HG03469 (cell line): ENCODE results near the gene UBN1.

Experiments
- ATAC-seq: cut with Tn5 transposase; IDR thresholded peaks from one replicate; pipeline ENCODE4 v1.9.1; 2021; ENCODE audit warnings: mild to moderate bottlenecking, moderate library complexity, moderate number of reproducible peaks; ENCODE audit not compliant: unreplicated experiment

Gene UBN1, protein sequence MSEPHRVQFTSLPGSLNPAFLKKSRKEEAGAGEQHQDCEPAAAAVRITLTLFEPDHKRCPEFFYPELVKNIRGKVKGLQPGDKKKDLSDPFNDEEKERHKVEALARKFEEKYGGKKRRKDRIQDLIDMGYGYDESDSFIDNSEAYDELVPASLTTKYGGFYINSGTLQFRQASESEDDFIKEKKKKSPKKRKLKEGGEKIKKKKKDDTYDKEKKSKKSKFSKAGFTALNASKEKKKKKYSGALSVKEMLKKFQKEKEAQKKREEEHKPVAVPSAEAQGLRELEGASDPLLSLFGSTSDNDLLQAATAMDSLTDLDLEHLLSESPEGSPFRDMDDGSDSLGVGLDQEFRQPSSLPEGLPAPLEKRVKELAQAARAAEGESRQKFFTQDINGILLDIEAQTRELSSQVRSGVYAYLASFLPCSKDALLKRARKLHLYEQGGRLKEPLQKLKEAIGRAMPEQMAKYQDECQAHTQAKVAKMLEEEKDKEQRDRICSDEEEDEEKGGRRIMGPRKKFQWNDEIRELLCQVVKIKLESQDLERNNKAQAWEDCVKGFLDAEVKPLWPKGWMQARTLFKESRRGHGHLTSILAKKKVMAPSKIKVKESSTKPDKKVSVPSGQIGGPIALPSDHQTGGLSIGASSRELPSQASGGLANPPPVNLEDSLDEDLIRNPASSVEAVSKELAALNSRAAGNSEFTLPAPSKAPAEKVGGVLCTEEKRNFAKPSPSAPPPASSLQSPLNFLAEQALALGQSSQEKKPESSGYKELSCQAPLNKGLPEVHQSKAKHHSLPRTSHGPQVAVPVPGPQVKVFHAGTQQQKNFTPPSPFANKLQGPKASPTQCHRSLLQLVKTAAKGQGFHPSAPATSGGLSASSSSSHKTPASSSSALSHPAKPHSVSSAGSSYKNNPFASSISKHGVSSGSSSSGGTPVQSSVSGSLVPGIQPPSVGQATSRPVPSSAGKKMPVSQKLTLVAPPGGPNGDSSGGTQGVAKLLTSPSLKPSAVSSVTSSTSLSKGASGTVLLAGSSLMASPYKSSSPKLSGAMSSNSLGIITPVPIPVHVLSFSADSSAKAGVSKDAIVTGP (N-terminal part only)

GRCh38 chr16:4846901-4847773, at the start of gene UBN1, which contains the start of gene GLYR1:
Gene UBN1, plus strand, starts transcription at chr16:4847481. Its CDS starts 5,437 bp downstream, at chr16:4852918.
Gene GLYR1, minus strand, starts transcription at chr16:4847288. Its CDS starts 23 bp downstream, at chr16:4847265.
- peak; percentile 61 for ATAC-seq

GRCh38 chr16:4797805-4798252, 49.5 kb upstream of the UBN1 start:
- no peak for ATAC-seq

DNA sequence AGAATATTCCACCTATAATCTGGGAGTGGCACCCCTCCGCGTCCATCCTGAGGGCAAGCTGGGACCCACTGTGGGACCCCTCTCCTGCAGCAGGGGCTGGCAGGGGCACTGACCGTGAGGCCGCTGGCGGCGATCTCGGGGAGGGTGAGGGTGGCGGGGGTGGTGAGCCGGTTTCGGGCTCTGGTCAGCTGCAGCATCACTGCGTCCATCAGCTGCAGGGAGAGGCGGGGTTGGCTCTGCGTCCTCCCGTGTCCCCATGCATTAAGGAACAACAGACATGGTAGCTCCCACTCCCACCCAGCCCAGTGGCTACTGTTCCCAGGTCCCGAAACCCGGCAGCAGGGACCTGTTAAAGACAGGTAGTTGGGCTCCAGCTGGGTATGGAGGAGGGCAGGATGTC, 48.8 kb upstream of the UBN1 start:
- no peak for ATAC-seq

DNA sequence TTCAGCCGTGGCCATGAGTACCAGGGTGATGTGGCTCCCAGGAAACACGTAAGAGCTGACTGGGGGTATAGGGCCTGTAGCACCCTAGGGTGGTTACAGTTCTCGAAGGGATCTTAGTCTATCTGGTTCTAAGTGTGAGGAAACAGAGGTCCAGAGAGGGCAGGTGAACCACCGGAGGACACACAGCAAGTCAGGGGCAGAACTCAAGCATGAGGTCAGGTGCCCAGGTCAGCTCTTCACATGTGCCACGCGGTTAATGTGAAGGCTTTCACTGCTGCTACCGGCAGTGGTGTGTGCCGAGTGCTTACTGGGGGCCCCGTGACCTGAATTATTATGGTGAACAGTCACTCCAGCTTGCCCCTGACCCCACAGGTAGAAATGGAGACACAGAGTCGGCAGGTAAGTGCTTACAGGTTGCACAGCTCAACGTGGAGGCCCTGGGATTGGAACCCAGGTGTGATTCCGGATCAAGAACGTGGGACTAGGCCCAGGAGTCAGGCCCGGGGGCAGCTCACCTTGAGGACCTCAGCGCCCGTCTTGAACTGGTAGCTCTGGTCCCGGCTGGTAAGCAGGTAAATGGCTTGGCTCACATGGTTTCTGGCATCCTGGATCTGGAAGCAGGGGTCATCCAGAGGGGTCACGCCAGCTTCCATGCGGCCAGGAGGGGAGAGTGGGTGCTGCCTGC, 48.0 kb upstream of the UBN1 start:
- no peak for ATAC-seq

DNA sequence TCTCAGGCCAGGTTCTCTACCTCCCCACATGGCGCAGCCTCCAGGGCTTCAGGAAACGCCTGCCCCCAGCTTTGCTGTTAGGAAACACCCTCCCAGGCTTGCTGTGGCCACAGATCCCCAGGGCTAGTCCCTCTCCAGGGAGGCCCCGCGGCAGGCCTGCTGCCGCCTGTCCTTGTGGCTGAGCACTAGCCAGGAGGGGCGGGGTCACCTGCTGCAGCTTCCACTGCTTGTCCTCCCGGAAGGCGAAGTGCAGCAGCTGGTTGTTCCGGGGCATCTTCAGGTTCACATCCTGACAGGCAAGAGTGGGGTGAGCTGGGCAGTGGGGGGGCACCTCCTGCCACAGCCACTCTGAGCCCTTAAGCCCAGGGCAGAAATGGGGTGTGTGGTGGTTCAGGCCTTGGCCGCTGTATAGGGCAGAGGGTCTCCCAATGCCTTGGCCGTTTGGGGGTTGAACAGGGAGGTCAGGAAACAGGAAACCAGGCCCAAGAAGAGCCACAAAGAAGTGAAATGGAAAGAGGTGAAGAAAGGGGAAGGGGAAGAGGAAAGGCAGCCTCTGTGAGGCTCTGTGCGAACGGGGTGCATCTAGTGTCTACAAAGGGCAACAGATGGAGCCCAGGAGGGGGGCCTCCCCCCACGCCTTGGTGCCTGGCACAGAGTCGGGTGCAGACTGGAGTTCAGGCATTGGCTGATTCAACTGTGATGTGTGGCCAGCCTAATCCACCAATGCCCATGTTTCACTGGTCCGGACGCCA, 46.8 kb upstream of the UBN1 start:
- no peak for ATAC-seq

DNA sequence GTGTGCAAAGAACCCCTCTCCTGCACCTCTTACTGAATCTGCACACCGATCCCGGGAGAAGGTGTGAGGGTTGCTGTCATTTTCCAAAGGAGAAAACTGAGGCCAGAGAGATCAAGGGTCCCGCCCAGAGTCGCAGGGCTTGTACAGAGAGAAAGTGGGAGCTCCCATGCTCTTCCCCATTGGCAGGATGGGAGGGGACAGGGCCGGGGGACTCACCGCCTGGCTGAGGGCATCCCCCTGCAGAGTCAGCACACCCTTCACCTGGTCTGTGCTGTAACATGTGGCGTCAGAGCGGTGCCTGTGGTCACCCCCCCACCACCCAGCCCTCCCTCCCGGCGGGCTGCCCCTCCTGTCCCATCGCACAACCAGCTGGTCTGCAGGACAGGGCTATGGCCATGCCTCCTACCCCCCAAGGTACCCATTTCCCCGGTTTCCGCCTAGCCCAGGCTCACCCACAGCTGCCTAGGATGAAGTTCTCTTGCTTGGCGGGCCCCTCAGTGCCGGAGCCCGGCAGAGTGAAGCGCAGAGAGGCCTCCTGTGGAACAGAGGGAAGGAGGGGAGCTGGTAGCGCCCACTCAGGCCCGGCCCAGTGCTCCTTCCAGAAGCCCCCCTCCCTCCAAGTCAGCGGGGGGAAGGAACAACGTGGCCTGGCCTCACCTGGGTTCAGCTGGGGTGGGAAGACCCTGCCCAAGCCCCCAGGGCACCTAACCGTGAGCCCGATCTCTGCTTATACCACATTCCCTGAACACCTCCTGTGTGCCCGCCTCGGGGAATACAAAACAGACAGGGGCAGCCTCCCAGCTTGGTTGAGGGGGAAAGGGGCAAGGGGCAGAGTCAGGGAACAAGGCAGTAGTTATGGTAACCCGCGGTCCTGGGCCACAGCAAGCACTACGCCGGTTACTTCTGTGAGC, 46.0 kb upstream of the UBN1 start:
- no peak for ATAC-seq

- peak; percentile 35 for ATAC-seq
Observed at GRCh38 chr16:4801962-4802658, 45.2 kb upstream of the UBN1 start, which contains the start of gene ROGDI. Gene ROGDI, minus strand, starts transcription at chr16:4802633. Its CDS starts 62 bp downstream, at chr16:4802571.

- ATAC-seq: peak; percentile 89
Observed at GRCh38 chr16:4802659-4803287, 44.5 kb upstream of the UBN1 start.

DNA sequence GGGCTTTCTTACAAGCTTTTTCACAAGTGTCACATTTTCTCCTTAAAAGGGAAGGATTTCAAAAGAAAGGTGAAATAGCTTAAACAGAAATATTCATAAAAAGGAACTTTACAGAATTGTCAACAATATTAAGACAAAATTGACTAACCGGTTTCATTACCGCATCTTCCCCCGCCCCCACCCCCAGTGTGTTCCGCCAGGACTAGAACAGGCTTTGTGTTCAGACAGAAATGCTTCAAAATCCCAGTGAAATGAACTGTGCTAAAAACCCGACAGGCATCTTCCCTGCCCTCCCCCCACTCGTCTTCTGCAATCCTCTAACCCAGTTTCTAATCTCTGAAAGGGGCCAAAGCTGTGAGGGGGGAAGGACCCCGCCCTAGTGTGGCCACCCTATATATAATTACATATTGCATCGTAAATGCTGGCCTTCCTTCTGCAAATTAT, 43.9 kb upstream of the UBN1 start:
- no peak for ATAC-seq

- no peak for ATAC-seq
Observed at GRCh38 chr16:4803898-4804762, 43.2 kb upstream of the UBN1 start.

DNA sequence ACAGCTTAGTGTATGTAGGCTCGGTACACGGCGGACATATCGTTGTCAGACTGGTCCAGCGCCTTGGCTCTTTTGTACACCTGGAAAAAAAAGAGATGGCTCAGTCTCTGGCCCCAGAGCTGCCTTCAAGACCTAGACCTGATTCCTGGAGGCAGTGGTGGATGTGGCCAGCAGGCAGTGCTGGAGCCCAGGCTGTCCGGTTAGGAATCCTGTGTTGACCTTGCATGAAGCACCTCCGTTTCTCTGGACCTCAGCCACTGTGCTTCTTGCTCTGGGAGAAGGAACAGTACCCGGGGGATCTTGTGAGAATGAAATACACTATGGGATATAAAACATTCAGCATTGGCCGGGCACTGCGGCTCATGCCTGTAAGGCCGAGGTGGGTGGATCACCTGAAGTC, 42.0 kb upstream of the UBN1 start:
- ATAC-seq: no peak

GRCh38 chr16:4806280-4806679, 41.0 kb upstream of the UBN1 start:
- no peak for ATAC-seq

GRCh38 chr16:4811242-4811641, 36.0 kb upstream of the UBN1 start:
- ATAC-seq: no peak

- no peak for ATAC-seq
Observed at GRCh38 chr16:4811773-4812172, 35.5 kb upstream of the UBN1 start.

GRCh38 chr16:4813251-4814003, 33.9 kb upstream of the UBN1 start:
- no peak for ATAC-seq
